Lung (tissue), 12 donors: ENCODE results near the gene NDUFB2. TPM values are rescaled to one million over a fixed set of nuclear protein-coding genes. Genes with fewer than 3 reads are reported as not detected.
A peak's percentile ranks its signal among the peaks of the same experiment; 100 is the strongest.

Experiments
- ATAC-seq: fragments of 200-7000 bp; cut with Tn5 transposase; one replicate; pipeline ENCODE4 v1.9.1; 2020; ENCODE audit warnings: moderate number of reproducible peaks; ENCODE audit not compliant: insufficient read depth, low FRiP score
- DNase-seq, 3 donors: peaks; one replicate each; pipeline ENCODE4 v3.0.0-alpha.2; 2013 to 2017
- H3K27ac ChIP-seq, 2 donors: one replicate each; pipeline ENCODE4 v1.5.1; 2013; ENCODE audit warnings: mild to moderate bottlenecking in 2 of 2, moderate library complexity in 2 of 2, control low read depth in 1 of 2, inconsistent platforms in 1 of 2, low read depth in 1 of 2, low read length in 1 of 2
- H3K27me3 ChIP-seq, 3 donors: one replicate each; pipeline ENCODE4 v1.5.1; 2013; ENCODE audit warnings: low read length in 2 of 3; ENCODE audit not compliant: control insufficient read depth in 3 of 3, insufficient read depth in 3 of 3
- H3K36me3 ChIP-seq, 4 donors: one replicate each; pipeline ENCODE4 v1.5.1; 2013; ENCODE audit warnings: low read length in 4 of 4, mild to moderate bottlenecking in 1 of 4, moderate library complexity in 1 of 4; ENCODE audit not compliant: control insufficient read depth in 4 of 4, insufficient read depth in 4 of 4
- H3K4me1 ChIP-seq, 5 donors: one replicate each; pipeline ENCODE4 v1.5.1; 2013; ENCODE audit warnings: low read length in 5 of 5, mild to moderate bottlenecking in 2 of 5, moderate library complexity in 1 of 5; ENCODE audit not compliant: control insufficient read depth in 5 of 5, insufficient read depth in 5 of 5
- H3K4me3 ChIP-seq: one replicate; pipeline ENCODE4 v1.5.1; 2013; ENCODE audit warnings: mild to moderate bottlenecking, control low read depth, moderate library complexity
- H3K9ac ChIP-seq, 2 donors: one replicate each; pipeline ENCODE4 v1.5.1; 2013; ENCODE audit warnings: low read length in 2 of 2, control low read depth in 1 of 2; ENCODE audit not compliant: insufficient read depth in 1 of 2
- H3K9me3 ChIP-seq, 4 donors: one replicate each; pipeline ENCODE4 v1.5.1; 2013; ENCODE audit warnings: low read length in 3 of 4, mild to moderate bottlenecking in 1 of 4, moderate library complexity in 1 of 4; ENCODE audit not compliant: control insufficient read depth in 4 of 4, insufficient read depth in 3 of 4
- CTCF ChIP-seq: IDR thresholded peaks from 2 replicates; pipeline ENCODE4 v1.5.1; 2012; ENCODE audit warnings: mild to moderate bottlenecking; ENCODE audit errors: control extremely low read depth, extremely low read depth
- WGBS, 2 donors: extraction: QIAGEN DNeasy Blood & Tissue Kit; methylation state at CpG; one replicate each; pipeline ENCODE4 v1.1.7; 2013; 5-methylcytosine and 5-hydroxymethylcytosine counted together
- polyA plus RNA-seq, 2 donors: library from polyadenylated mRNA; stranded (reverse); fragments of 200-250 nt; gene quantifications; one replicate each; pipeline ENCODE4 v1.2.1, GENCODE V29; 2013
- total RNA-seq, 2 donors: library from RNA; depleted of rRNA in 1 of 2; stranded (reverse); fragments of >200 nt in 1 of 2; gene quantifications; one replicate each; pipeline ENCODE4 v1.2.1, GENCODE V29; 2014 to 2021
- donor health status: control.
- donor health status: control.
- donor health status: Bipolar disorder and iron deficiency.
- donor health status: healthy.
- donor health status: DM: yes; HTN: yes; CAD: no.

The NDUFB2 gene
- total and polyA plus RNA-seq, 4 donors, result 52.3 to 327 (median 190) TPM

- Histone ChIP-seq H3K4me1 (peaks cover 0 to 10% (median 3%) of the 10 kb centered on the region in 5 donors), H3K9ac (peak within 1 kb of the TSS in 1 of 2 donors; percentile 21), H3K27me3 (no peaks in the 10 kb centered on the region), H3K27ac (peak within 1 kb of the TSS; percentile 86 to 91), H3K9me3 (no peaks in the 10 kb centered on the region), H3K36me3 (no peaks in the 10 kb centered on the region), H3K4me3 (peak within 1 kb of the TSS; percentile 80)
- peak; percentile 72 for ATAC-seq
- 1 to 2% methylated on average over 10 to 41 of the region's 41 CpGs for WGBS, 2 donors
- DNase-seq, result peak in 2 of 3 donors; percentile 44
- no peak for TF ChIP-seq CTCF
These were observed 24.0 kb upstream of the NDUFB2 start, which contains the start of gene ADCK2 for GRCh38 chr7:140672382-140673062. Gene ADCK2 (plus strand): TSS chr7:140672945. CDS start chr7:140673331, 386 bp downstream.

- ATAC-seq (peak; percentile 51), DNase-seq (peak; percentile 42 to 69 (median 57))
- Histone ChIP-seq H3K9me3 (no peaks in the 10 kb centered on the region), H3K4me3 (peak overlapping the region; percentile 80), H3K36me3 (no peaks in the 10 kb centered on the region), H3K4me1 (peaks cover 0 to 10% (median 3%) of the 10 kb centered on the region in 5 donors), H3K27me3 (no peaks in the 10 kb centered on the region), H3K27ac (peak overlapping the region; percentile 86 to 91), H3K9ac (peak overlapping the region in 1 of 2 donors; percentile 21)
- TF ChIP-seq CTCF, result no peak
- 0% methylated on average over 43 to 72 of the region's 72 CpGs for WGBS, 2 donors
These were observed 23.3 kb upstream of the NDUFB2 start for GRCh38 chr7:140673063-140673773.

- WGBS, 2 donors, result 37 to 50% methylated on average over 18 of the region's 18 CpGs
- H3K4me1 ChIP-seq, result peaks cover 0 to 10% (median 3%) of the 10 kb centered on the region in 5 donors
- H3K27me3 ChIP-seq, result no peaks in the 10 kb centered on the region
- ATAC-seq, result no peak
- peak overlapping the region; percentile 80 for H3K4me3 ChIP-seq
- H3K27ac ChIP-seq, result peak overlapping the region; percentile 86 to 91
- TF ChIP-seq CTCF, result no peak
- H3K9me3 ChIP-seq, result no peaks in the 10 kb centered on the region
- no peak overlapping the region for H3K9ac ChIP-seq
- H3K36me3 ChIP-seq, result no peaks in the 10 kb centered on the region
- no peak for DNase-seq
These were observed 22.7 kb upstream of the NDUFB2 start for GRCh38 chr7:140673774-140674155.
